GM12875 (cell line): ENCODE measurements around the gene COL4A1.

Experiments used
- H3K4me3 ChIP-seq: one replicate; pipeline ENCODE4 v1.5.1; 2011; ENCODE audit warnings: low read depth, low read length, control low read depth
- TF ChIP-seq, protein P1 (sequence below): IDR thresholded peaks from 2 replicates; pipeline ENCODE4 v1.5.1; 2011; ENCODE audit warnings: low read depth, mild to moderate bottlenecking, control low read depth, inconsistent platforms, low read length, moderate library complexity, borderline replicate concordance; ENCODE audit not compliant: insufficient read depth

COL4A1 gene

GRCh38 chr13:110302997-110303396 is 4.0 kb downstream of the COL4A1 start:
- TF ChIP-seq, protein P1, sequence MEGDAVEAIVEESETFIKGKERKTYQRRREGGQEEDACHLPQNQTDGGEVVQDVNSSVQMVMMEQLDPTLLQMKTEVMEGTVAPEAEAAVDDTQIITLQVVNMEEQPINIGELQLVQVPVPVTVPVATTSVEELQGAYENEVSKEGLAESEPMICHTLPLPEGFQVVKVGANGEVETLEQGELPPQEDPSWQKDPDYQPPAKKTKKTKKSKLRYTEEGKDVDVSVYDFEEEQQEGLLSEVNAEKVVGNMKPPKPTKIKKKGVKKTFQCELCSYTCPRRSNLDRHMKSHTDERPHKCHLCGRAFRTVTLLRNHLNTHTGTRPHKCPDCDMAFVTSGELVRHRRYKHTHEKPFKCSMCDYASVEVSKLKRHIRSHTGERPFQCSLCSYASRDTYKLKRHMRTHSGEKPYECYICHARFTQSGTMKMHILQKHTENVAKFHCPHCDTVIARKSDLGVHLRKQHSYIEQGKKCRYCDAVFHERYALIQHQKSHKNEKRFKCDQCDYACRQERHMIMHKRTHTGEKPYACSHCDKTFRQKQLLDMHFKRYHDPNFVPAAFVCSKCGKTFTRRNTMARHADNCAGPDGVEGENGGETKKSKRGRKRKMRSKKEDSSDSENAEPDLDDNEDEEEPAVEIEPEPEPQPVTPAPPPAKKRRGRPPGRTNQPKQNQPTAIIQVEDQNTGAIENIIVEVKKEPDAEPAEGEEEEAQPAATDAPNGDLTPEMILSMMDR, result no peak
- H3K4me3 ChIP-seq, result no peak overlapping the region

DNA sequence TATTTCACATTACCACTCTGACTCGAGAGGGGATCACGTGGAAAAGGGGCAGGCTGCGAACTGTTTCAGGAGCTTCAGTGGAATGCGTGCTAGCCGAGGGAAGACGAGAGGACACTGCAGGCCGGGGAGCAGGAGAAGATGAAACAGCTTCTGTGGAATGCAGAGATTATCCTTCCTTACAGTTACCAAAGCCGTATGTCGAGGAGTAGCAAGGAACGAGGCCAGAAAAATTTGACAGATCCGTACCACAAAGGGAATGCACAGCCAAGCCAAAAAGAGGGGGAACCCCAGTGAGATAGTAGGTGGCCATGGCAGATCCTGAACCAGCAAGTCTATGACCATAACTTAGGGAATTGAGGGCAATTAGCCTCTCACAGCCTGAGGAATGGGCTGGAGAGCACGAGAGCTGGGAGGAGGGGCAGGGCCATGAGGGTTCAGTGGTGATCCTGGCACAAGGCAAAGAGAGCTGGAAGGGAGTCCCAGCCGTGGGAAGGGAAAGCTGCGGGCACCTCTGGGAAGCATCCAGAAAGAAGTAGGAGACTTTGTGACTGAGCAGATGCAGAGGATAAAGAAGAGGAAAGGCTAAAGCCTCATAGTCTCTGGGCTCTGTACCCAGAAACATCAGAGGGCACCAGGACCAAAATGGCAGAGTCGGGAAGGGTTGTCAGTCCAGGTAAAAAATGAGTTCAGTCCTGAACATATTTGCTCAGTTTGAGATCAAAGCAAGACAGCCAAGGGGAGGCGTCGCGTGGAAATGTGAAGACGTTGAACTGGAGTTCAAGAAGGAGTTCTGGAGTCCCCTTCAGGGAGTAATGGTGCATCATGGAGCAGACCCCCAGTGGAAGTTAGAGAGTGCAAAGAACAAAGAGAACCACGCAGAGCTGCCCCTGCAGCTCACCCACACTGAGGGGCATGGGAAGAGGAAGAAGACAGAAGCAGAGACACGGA is 5.1 kb downstream of the COL4A1 start:
- H3K4me3 ChIP-seq, result no peak overlapping the region
- TF ChIP-seq, protein P1, result no peak

DNA sequence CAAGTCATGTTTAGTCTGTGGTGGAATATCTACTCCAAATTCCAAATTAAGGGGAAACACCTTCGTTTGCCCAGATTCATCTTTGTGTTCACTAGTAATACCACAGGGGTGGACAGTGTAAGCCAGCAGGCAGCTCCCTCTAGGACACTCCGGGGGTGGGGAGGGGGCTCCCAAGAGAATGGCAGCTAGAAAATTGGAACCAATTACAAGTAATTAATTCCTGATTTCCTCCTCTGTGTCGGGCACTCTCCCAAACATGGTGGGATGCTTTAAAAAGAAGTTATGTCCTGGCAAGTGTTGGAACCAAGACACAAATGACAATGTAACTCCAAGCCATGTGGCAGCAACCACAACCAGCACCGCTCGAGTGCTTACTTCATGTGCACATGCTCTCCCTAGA is 5.9 kb downstream of the COL4A1 start:
- TF ChIP-seq, protein P1, result no peak
- no peak overlapping the region for H3K4me3 ChIP-seq

DNA sequence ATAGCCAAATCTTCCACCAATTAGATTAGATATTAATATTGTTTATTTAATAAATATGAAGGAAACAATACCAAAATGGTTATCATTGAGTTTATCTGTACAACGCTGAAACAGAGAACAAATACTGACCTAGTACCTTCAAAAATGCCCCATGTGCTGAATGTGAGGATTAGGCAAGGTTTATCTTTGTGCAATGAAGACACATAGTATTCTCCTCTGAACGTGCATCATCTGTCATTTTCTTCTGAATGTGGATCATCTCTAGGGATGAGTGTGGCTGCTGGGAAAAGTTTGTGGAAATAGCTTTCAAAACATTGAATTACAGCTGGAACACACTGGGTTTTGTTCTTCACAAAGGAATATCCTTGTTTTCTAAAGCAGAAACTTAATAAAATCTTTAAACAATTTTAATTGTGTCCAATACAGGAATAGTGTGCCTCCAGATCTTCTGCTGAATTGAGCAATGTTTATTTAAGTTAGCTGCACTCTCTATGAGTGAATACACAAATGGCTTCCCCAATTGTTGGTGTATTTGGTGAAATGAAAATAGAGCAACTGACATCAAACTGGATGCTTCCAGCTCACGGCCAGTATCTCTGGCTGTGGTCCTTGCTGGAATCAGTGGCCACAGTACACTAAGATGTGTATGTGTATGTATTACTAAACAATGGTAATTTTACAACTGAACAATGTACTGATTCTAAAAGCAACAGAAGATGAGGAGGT is 6.7 kb downstream of the COL4A1 start:
- no peak overlapping the region for H3K4me3 ChIP-seq
- TF ChIP-seq, protein P1, result no peak

DNA sequence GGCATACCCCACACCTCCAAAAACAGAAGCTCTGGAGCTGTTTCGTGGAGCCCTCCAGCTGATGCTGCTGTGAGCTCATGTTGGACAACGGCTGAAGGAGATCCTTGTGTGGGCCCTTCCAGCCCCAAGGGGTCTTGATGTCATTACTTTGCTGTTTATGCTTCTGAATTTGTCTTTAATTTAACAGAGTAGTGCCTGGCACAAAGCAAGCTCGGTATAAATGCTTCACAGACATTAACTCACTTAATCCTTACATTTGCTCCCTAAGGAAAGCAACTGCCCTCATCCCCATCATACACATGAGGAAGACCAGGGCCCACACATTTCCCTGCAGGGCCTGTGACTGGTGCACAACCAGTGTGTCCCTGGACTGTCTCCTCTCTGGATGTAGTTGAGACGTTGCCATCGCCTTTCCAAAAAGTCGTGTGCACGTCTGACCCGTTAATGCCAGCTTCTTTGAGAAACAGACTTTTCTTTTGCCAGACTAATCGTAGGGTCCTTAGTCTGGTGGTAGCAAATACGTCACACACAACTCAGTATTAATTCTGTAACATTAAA is 7.6 kb downstream of the COL4A1 start:
- TF ChIP-seq, protein P1, result no peak

DNA sequence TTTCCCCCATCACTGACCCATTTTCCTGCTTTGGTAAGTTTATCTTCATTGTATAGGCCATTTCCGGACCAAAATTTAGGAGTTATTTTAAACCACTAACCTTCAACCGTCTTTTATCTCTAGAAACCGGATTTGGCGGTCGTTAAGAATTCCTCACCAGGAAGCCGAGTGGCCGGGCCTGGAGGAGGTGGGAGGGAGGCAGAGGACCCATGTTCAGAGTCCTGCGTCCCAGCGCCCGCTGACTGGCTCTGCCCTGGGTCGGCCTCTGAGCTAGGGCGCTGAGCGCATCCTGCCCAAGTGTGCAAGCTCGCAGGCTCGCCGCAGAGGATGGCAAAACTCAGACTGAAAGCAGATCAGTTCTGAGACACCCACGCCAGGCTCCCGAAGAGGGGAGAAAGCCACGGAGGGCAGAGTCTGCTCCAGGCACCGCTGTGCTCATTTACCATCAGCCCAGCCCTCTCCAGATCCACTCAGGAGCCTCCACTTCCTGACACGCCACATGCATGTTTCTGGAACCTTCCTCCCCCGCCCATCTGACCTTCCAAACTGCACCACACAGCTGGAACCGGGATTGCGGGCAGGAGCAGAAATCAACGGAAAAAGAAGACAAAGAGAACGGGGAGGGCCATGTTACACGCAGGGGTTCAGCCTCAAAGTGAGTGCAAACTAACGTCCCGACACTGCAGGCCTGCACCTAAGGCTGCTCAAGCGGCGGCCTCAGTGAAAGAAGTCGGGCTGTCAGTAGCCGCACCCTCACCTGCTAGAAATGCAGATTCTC is 8.3 kb downstream of the COL4A1 start:
- TF ChIP-seq, protein P1, result no peak
- no peak overlapping the region for H3K4me3 ChIP-seq

More for the DNA sequence above, 7.6 kb downstream of the COL4A1 start:
- no peak overlapping the region for H3K4me3 ChIP-seq
